Left colon (tissue), 2 donors: ENCODE measurements around the gene DNAH11. TPM values are rescaled to one million over a fixed set of nuclear protein-coding genes. Genes with fewer than 3 reads are reported as not detected.

Source experiments
- ATAC-seq: fragments of 200-7000 bp; cut with Tn5 transposase; one replicate; pipeline ENCODE4 v1.9.1; 2020; ENCODE audit warnings: mild to moderate bottlenecking, moderate library complexity
- DNase-seq, 2 donors: peaks; one replicate each; pipeline ENCODE4 v3.0.0-alpha.2; 2020
- intact Hi-C, 2 donors: fragments of 100-400 bp; cut with DNase I in 1 of 2; cut with micrococcal nuclease in 1 of 2; formaldehyde crosslinking; loops; one replicate each; pipeline versions ENCODE4 v1.11.2 to v1.14.0; 2022; cut with DNase I, micrococcal nuclease
- total RNA-seq, 2 donors: library from RNA; stranded (reverse); fragmentation: NEBNext Ultra II Directional; extraction: Animal tissue kit (Norgen Biotek cat#: 25700); gene quantifications; one replicate each; pipeline ENCODE4 v1.2.1, GENCODE V29; 2021
- donor health status: DM: no; HTN: no; CAD: no.
- donor health status: DM: yes; HTN: yes; CAD: no.

Gene DNAH11
- total RNA-seq, 2 donors from 2014 or later, result 0.15 to 0.73 TPM

- ATAC-seq (no peak), DNase-seq (no peak)
- intact Hi-C loops, result no loop called here
These were observed 65.6 kb downstream of the DNAH11 start for GRCh38 chr7:21608465-21608864.

- intact Hi-C loops, result no loop called here
- no peak for DNase-seq
- no peak for ATAC-seq
These were observed 68.3 kb downstream of the DNAH11 start for GRCh38 chr7:21611129-21611528.

GRCh38 chr7:21616091-21616490 is 73.3 kb downstream of the DNAH11 start:
- intact Hi-C loops, result no loop called here
- DNase-seq, result no peak
- no peak for ATAC-seq

GRCh38 chr7:21616796-21617436 is 74.1 kb downstream of the DNAH11 start:
- ATAC-seq (no peak), DNase-seq (no peak)
- intact Hi-C loops, result no loop called here

- no peak for ATAC-seq
- no peak for DNase-seq
- intact Hi-C loops, result no loop called here
These were observed 74.7 kb downstream of the DNAH11 start for GRCh38 chr7:21617513-21617912.

- peak; percentile 19 to 38 for DNase-seq
- no peak for ATAC-seq
- intact Hi-C loops, result no loop called here
These were observed 75.1 kb downstream of the DNAH11 start for GRCh38 chr7:21617916-21618390.

GRCh38 chr7:21618706-21619105 is 75.9 kb downstream of the DNAH11 start:
- ATAC-seq, result no peak
- intact Hi-C loops, result no loop called here
- no peak for DNase-seq

- ATAC-seq, result no peak
- DNase-seq, result no peak
- intact Hi-C loops, result no loop called here
These were observed 77.2 kb downstream of the DNAH11 start for GRCh38 chr7:21620054-21620453.

GRCh38 chr7:21624320-21624719 is 81.5 kb downstream of the DNAH11 start:
- intact Hi-C loops, result no loop called here
- ATAC-seq, result no peak

GRCh38 chr7:21636694-21637093 is 93.9 kb downstream of the DNAH11 start:
- no peak for ATAC-seq
- DNase-seq, result no peak
- intact Hi-C loops, result no loop called here

More at GRCh38 chr7:21624320-21624719, 81.5 kb downstream of the DNAH11 start:
- DNase-seq, result no peak

GRCh38 chr7:21639206-21639868 is 96.5 kb downstream of the DNAH11 start:
- intact Hi-C loops, result no loop called here
- ATAC-seq (no peak), DNase-seq (no peak)

- no peak for DNase-seq
- intact Hi-C loops, result no loop called here
- no peak for ATAC-seq
These were observed 97.3 kb downstream of the DNAH11 start for GRCh38 chr7:21640105-21640504.

- ATAC-seq, result no peak
- DNase-seq, result no peak
- intact Hi-C loops, result no loop called here
These were observed 98.7 kb downstream of the DNAH11 start for GRCh38 chr7:21641546-21641945.

- intact Hi-C loops, result no loop called here
- DNase-seq (no peak), ATAC-seq (no peak)
These were observed 99.6 kb downstream of the DNAH11 start for GRCh38 chr7:21642422-21642821.

GRCh38 chr7:21651697-21652096 is 108.9 kb downstream of the DNAH11 start:
- no peak for DNase-seq
- intact Hi-C loops, result no loop called here
- ATAC-seq, result no peak

GRCh38 chr7:21653623-21654022 is 110.8 kb downstream of the DNAH11 start:
- intact Hi-C loops, result no loop called here
- DNase-seq (no peak), ATAC-seq (no peak)

GRCh38 chr7:21656081-21656480 is 113.2 kb downstream of the DNAH11 start:
- no peak for ATAC-seq
- intact Hi-C loops, result no loop called here
- DNase-seq, result no peak

- intact Hi-C loops, result no loop called here
- DNase-seq (no peak), ATAC-seq (no peak)
These were observed 114.0 kb downstream of the DNAH11 start for GRCh38 chr7:21656796-21657195.

- DNase-seq (no peak), ATAC-seq (no peak)
- intact Hi-C loops, result no loop called here
These were observed 127.7 kb downstream of the DNAH11 start for GRCh38 chr7:21670496-21670895.

GRCh38 chr7:21671859-21672258 is 129.0 kb downstream of the DNAH11 start:
- DNase-seq (no peak), ATAC-seq (no peak)
- intact Hi-C loops, result no loop called here

- intact Hi-C loops, result no loop called here
- DNase-seq (no peak), ATAC-seq (no peak)
These were observed 132.4 kb downstream of the DNAH11 start for GRCh38 chr7:21675255-21675654.
